Keratinocyte (primary cell): ENCODE measurements around the gene DLL1.

Experiments used
- EZH2 ChIP-seq: IDR thresholded peaks from one replicate; pipeline ENCODE4 v1.6.1; 2012; ENCODE audit warnings: inconsistent platforms, mild to moderate bottlenecking, low read length, moderate library complexity
- TF ChIP-seq, protein P1 (sequence below), 3 experiments: IDR thresholded peaks in 1 of 3; conservative IDR thresholded peaks in 1 of 3; optimal IDR thresholded peaks in 1 of 3; 2 replicates in 2 of 3; 3 replicates in 1 of 3; pipeline versions ENCODE3 to v1.5.1; 2011; ENCODE audit warnings: low read length in 3 of 3, mild to moderate bottlenecking in 3 of 3, moderate library complexity in 2 of 3, control low read depth in 1 of 3, inconsistent platforms in 1 of 3; ENCODE audit not compliant: insufficient read depth in 2 of 3; ENCODE audit errors: extremely low read depth in 1 of 3

DNA sequence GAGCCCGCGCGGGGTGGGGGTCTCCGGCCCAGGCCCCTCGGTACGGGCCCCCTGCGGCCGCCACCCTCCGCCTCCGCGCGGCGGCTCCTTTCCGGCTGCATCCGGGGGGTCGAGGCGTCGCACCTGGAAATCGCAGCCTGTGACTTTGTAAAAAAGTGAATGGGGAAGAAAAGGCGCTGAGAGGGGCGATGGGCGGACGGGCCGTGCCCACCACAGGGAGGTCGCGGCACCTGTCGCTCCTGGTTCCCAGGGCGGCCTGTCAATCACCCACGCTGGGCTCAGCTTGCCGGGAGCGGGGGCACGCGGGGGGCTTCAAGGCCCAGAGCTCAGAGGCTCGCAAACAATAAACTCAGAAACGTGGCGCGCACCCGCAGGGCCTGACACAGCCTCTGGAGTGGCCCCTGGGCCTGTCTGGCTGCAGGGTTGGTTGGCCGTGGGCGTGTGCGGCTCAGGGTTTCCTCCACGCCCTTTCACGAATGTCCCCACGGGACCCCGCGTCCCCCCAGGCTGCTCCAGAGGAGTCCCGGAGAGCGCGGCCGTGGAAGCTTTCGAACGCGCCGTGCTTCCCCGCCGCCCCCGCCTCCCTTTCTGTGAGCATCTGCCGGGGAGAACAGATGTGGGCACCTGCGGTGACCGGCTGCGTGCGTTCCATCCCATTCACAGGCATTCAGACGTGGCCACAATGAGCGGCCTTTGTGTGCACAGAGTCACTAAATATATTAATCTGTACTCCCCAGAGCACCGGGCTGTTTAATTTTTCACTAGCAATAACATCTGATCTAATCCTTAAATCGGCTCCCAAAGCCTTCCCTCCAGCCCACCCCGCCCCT, 6.1 kb upstream of the DLL1 start:
- TF ChIP-seq EZH2 = no peak
- TF ChIP-seq, protein P1, sequence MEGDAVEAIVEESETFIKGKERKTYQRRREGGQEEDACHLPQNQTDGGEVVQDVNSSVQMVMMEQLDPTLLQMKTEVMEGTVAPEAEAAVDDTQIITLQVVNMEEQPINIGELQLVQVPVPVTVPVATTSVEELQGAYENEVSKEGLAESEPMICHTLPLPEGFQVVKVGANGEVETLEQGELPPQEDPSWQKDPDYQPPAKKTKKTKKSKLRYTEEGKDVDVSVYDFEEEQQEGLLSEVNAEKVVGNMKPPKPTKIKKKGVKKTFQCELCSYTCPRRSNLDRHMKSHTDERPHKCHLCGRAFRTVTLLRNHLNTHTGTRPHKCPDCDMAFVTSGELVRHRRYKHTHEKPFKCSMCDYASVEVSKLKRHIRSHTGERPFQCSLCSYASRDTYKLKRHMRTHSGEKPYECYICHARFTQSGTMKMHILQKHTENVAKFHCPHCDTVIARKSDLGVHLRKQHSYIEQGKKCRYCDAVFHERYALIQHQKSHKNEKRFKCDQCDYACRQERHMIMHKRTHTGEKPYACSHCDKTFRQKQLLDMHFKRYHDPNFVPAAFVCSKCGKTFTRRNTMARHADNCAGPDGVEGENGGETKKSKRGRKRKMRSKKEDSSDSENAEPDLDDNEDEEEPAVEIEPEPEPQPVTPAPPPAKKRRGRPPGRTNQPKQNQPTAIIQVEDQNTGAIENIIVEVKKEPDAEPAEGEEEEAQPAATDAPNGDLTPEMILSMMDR (optimal IDR thresholded peaks at IDR 0.05 in 1 of 3, IDR thresholded peaks at IDR 0.05 in 1 of 3, conservative IDR thresholded peaks at IDR 0.05 in 1 of 3; ENCODE audit: extremely low read depth in 1 of 3, insufficient read depth in 2 of 3, low read length in 3 of 3) = no peak
